ENCODE measurements around the gene RAB4B.

DNA sequence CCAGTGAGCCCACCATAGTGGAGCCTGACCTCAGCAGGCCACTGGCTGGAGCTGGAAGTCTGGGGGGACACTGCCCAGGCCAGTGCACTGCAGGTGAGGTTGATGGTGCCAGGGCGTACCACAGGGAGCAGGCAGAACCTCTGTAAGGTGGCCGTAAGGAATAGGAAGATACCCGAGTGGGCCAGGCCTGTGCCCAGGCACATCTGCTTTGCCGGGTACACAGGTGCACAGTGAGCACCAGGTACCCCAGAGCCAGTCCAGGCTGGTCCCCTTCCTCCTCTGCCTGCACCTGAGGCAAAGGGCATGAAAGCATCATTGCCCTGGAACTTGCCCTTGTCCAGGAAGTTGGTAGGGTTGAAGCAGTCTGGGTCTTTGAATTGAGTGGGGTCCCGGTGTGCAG lies 30.4 kb downstream of the RAB4B start:
- no peak for TF ChIP-seq POLR2A (IDR thresholded peaks at IDR 0.05)
- TF ChIP-seq CTCF (IDR thresholded peaks at IDR 0.05), result no peak
- no peak for TF ChIP-seq EP300 (IDR thresholded peaks at IDR 0.05)
